ENCODE results near the gene ARHGEF39.
"Not testable (repeated sequence)": the region's sequence is repeated elsewhere in the genome, so short reads cannot be mapped to it uniquely, and the experiment has no call there.

The ARHGEF39 gene

DNA sequence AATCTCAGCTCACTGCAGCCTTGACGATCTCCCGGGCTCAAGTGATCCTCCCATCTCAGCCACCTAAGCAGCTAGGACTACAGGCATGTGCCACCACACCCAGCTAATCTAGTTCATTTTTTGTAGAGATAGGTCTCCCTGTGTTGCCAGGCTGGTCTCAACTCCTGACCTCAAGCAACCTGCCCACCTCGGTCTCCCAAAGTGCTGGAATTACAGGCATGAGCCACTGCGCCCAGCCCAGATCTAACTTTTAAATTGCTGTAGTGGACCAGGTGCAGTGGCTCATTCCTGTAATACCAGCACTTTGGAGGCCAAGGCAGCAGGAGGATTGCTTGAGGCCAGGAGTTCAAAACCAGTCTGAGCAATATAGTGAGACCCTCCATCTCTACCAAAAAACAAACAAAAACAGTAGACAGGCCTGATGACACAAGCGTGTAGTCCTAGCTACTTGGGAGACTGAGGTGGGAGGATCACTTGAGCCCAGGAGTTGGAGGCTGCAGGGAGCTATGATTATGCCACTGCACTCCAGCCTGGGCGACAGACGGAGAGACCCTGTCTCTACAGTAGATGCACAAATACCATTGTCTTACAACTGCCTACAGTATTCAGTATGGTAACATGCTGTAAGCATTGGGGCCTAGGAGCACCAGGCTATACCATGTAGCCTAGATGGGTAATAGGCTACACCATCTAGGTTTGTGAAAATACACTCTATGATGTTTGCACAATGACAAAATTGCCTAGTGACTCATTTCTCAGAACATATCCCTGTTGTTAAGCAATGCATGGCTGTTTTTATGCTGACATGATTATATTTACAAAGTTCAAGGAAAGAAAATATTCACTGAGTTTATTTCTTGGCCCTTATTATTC lies 12.8 kb downstream of the ARHGEF39 start:
- DNase-seq (ENCODE audit: low read depth in 2 of 2), result no peak

DNA sequence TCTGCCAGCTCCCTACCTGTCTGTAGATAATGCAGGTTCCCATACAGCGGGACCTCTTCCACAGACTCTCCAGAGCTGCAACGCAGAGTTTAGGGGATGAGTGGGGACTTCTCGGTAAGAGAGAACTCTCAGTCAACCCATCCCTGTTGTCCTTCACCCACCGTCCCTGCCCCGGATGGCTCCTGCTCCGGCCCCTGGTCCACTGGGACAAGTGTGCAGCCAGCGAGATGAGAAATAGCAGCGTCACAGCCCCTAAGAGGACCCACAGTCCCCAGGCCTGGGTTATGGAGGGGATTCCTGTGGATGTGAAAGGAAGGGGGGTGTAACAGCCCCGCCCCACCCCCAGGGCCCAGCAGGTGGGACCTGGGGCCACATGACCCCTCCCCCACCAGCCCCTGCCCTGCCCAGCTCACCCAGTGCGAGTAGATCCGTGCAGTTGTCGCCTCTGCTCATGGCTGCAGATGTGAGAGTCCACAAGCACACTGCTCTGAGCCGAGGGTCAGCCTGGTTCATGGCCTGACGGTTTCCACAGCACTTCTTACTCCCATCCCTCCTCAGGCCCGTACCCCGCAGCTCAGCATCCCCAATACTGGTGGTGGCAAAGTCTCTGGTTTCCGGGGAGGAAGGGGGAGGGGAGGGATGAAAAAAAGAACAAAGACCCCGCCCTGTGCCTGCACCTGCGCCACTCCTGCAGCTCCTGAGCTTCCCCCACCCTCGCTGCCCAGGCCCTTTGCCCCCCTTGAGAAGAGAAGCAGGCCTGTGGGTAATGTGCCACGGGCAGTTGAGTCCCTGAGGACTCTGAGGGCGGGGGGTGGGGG lies 14.4 kb downstream of the ARHGEF39 start, which contains the start of gene SIT1:
TSS of gene SIT1 (minus strand) at position 591 of the 818 bp plus-strand sequence. CDS start at position 513, 78 bp downstream.
- no peak for DNase-seq (ENCODE audit: low read depth in 2 of 2)

DNA sequence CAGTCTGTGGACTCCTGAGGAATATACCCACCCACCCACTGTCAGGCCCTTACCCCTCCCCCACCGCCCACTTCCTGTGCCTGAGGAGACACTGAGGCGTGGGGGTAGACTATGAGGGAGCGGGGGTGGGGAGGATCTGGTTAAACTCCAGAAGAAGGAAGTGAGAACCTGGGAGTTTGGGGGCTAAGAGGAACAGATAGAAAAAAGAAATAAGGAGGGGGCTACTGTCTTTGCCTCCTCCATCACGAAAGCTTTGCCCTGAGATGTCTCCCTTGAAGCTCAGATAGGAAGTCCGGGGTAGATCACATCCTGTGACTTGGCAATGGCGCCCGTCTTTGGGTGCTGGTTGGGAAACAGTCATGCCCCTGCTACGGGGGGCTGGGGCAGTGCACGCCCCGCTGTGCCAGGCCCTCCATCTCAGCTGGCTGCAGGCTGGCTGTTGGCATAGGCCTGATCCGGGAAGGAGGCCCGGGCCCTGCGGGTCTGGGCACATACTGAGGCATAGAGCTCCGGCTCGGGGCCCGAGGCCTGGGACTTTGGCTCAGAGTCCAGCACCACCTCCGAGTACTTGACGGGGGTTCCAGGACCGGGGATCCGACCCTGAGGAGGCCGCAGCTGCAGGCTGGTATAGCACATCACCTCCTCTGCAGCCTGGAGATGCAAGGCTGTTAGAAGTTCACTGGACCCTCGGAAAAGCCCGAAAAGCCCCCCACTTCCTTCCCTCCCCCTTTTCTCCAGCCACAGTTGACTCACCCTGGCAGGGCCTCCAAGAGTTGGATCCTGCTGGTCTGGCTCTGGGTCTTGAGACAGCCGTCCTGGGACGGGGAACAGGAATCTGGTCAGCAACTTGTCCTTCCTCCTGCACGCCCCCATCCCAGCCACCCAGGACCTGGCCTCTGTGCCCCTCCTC lies 15.3 kb downstream of the ARHGEF39 start:
- peak in 1 of 2 donors; percentile 40 for DNase-seq (ENCODE audit: low read depth in 2 of 2)

DNA sequence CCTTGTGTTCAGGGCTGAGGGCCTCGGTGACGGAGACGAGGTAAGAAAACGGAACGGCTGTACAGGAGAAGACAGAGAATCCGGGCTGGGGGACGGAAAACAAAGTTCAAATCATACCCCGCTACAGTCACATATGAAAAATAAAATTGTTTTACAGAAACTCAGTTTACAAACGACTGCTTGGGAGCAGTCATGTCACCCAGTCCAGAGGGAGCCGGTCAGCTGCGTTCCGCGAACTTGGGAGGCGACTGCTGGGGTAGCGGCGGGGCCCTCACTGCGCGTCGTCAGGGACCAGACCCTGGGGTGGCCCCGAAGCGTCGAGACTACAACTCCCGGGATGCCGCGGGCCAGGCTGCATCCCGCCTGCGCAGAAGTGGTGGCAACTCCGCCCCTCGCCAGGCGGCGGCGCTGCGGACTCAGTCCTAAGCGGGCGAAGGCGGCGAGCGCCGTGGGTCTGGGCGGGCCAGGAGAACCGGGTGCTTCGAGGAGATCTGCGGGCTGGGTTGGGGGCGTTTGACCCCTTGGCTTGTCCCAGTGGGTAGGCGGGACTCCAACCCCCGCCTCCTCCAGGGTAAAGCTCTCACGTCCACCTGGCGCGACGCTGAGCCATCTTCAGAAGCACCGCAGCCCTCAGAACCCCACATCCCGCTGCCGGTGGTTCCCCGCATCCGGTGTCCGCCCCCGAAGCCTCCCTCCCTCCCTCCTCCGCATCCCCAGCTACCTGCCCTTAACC lies 18.3 kb downstream of the ARHGEF39 start:
- DNase-seq (ENCODE audit: low read depth in 2 of 2), result peak; percentile 86 to 89

DNA sequence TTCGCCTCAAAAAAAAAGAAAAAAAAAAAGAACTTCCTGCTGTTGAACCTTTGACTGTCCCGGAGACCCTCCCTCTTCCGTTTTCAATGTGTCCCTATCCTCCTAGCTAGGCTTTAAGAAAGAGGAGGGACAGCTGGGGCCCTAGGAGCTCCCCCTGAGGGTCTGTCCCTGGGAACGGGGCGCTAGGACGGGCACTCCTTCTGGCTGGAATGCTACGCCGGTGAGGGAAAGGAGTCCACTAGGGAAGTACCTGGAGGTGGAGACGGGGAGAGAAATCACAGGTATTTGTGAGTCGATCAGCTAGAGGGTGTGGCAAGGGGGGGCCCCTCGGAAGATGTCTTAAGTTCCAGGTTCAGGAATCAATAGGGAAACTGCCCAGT lies 18.9 kb downstream of the ARHGEF39 start:
- DNase-seq (ENCODE audit: low read depth in 2 of 2), result no peak

DNA sequence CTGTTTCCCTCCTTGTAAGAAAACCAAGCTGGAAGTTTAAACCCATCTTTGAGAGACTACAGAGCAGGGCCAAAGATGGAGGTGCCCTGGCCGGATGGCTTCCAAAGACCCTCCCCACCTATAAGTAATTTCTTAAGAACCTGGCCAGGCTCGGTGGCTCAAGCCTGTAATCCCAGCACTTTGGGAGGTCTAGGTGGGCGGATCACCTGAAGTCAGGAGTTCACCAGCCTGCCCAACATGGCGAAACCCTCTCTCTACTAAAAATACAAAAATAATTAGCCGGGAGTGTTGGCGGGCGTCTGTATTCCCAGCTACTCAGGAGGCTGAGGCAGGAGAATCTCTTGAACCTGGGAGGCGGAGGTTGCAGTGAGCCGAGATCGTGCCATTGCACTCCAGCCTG lies 19.3 kb downstream of the ARHGEF39 start:
- DNase-seq (ENCODE audit: low read depth in 2 of 2), result not testable (repeated sequence)

DNA sequence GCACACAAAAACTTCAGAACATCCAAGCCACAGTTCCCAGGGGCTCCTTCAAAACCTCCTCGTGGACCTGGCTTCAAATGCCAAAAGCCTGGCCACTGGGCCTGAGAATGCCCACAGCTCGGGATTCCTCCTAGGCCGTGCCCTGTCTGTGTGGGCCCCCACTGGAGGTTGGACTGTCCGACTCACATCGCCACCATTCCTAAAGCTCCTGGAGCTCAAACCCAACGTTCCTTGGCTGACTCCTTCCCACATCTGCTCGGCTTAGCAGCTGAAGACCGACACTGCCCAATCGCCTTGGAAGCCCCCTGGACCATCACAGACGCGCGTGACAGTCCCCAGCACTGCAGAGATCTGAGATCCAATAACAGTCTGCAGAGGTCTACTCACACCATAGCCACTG lies 21.9 kb downstream of the ARHGEF39 start:
- DNase-seq (ENCODE audit: low read depth in 2 of 2), result no peak

DNA sequence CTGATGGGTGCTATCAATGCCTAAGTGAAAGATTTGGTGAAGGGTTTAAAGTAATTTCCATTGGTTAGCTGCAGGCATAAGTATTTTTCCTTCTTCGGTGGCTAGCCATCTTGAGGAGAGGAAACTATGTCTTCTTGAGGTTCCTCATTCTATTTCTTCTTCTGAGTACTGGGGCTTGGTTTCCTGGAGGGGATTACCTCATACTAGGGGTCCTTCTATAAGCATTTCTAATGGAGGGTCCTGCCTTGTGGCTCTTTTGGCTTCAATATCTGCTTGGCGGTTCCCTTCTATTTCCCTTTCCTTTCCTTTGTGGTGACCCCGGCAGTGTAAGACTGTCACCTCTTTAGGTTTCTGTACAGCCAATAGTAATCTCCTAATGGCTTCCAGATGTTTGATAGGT lies 23.5 kb downstream of the ARHGEF39 start:
- DNase-seq (ENCODE audit: low read depth in 2 of 2), result not testable (repeated sequence)

DNA sequence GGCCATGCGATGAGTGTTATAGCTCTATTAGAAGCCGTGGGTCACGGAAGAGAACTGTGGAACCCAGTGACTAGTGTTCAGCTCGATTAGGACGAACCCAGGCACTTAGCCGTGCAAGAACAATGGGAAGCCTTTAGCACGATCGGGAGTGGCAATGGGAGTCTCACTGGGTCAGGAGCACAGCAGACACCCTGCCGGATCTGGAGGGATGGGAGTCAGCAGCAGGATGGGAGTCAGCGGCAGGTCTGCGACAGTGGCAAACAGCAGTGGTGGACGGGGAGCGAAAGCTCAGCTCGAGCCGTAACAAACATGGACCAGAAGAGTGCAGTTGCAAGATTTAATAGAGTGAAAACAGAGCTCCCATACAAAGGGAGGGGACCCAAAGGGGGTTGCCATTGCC lies 24.6 kb downstream of the ARHGEF39 start:
- DNase-seq (ENCODE audit: low read depth in 2 of 2), result not testable (repeated sequence)

DNA sequence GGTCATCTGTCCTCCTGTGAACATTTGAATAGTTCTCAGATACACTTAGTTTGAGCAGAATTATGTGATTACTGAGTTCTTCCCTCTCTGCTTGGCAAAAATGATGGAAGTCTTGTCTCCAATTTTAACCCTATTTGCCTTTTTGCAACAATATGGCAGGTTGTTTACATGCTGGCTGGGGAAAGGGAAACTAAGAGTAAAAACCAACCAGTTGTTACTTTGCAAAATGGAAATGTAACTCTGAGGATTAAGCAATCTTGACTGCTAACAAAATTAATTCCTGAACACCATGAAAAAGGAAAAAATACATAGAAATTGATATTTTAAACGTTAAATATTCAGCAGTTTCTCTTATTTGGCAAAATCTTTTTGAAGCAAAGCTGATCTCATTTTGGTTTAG lies 25.4 kb downstream of the ARHGEF39 start:
- no peak for DNase-seq (ENCODE audit: low read depth in 2 of 2)

DNA sequence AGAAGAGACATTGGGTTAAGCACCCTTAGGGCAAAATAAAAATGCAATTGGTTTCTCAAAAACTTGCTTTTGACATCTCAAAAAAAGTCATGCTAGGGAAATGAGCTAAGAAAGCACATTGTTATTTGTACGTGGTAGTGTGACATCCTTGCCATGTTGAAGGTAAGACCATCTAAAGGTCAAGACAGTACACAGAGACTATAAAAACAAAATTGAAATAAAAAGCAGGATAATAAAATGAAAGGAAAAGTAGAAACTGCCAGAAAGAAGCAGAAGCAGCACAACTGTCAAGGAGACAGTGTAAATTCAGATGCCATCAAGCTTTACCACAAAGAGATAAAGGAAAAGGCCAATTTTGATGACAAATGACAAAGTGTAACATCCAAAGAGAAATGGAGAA lies 25.8 kb downstream of the ARHGEF39 start:
- not testable (repeated sequence) for DNase-seq (ENCODE audit: low read depth in 2 of 2)

DNA sequence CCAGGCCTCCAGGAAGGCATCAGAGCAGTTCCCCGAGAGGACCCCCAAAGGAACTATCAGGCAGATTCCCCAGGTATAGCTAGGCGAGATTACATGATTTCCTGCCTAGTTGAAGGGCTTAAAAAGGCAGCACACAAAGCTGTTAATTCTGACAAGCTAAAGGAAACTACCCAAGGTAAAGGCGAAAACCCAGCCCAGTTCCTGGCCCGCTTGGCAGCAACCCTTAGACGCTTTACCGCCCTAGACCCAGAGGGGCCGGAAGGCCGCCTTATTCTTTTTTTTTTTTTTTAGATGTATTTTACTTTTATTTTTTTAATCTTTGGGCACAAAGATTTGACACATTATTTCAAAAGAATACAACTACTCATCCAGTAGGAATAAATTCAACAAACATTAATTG lies 26.2 kb downstream of the ARHGEF39 start:
- DNase-seq (ENCODE audit: low read depth in 2 of 2), result not testable (repeated sequence)

DNA sequence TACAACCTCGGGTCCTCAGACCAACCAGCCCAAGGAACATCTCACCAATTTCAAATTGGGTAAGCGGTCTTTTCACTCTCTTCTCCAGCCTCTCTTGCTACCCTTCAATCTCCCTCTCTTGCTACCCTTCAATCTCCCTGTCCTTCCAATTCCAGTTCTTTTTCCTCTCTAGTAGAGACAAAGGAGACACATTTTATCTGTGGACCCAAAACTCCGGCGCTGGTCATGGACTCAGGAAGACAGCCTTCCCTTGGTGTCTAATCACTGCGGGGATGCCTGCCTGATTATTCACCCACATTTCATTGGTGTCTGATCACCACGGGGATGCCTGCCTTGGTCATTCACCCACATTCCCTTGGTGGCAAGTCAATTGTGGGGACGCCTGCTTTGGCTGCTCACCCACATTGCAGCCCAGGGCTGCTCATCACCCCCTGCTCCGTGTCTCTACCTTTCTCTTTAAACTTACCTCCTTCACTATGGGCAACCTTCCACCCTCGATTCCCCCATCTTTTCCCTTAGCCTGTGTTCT lies 27.5 kb downstream of the ARHGEF39 start:
- not testable (repeated sequence) for DNase-seq (ENCODE audit: low read depth in 2 of 2)

DNA sequence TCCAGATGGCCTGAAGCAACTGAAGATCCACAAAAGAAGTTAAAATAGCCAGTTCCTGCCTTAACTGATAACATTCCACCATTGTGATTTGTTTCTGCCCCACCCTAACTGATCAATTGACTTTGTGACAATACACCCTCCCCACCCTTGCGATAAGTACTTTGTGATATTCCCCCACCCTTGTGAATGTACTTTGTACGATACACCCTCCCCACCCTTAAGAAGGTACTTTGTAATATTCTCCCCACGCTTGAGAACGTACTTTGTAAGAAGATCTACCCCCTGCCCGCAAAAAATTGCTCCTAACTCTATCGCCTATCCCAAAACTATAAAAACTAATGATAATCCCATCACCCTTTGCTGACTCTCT lies 28.1 kb downstream of the ARHGEF39 start:
- DNase-seq (ENCODE audit: low read depth in 2 of 2), result not testable (repeated sequence)

DNA sequence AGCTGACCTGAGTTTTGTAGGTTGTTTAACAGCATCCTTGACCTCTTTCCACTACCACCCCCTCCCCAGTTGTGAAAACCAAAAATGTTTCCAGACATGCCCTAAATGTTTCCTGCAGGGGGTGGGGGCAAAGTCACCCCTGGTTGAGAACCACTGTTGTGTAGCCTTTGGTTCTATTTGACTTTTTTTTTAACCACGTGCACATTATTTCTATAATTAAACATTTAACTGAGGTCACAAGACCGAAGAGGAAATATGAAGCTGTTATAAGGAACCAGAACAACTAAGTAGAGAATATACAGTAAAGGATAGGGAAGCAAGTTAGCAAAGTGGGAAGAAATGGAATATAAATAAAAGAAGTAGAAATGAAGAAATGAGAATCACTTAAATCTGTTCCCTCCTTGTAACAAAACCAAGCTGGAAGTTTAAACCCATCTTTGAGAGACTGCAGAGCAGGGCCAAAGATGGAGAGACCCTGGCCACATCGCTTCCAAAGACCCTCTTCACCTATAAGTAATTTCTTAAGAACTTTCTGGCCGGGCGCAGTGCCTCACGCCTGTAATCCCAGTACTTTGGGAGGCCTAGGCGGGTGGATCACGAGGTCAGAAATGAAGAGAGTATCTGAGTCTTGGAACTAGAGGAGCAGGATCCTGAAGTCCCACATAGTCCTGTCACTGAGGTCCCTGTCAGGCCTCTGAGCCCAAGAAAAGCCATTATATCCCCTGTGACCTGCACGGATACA lies 28.7 kb downstream of the ARHGEF39 start:
- no peak for DNase-seq (ENCODE audit: low read depth in 2 of 2)

DNA sequence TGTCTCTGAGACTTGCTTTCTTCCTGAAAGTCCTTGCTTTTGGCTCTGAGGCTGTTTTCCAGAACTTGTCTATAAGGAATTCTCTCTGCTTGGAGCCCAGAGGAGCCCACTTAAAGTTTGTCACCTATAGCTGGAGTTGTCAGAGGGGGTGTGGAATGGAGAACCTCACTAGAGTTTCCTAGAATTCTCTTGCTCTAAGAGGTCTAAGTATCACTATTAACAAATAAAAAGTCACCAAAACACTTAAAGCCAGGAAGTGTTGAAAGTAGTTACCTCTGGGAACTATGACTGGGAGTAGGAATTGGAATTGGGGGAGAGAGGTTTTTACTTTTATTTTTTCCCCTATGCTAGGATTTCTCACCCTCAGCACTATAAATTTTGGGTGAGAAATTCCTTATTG lies 29.3 kb downstream of the ARHGEF39 start:
- DNase-seq (ENCODE audit: low read depth in 2 of 2), result no peak

DNA sequence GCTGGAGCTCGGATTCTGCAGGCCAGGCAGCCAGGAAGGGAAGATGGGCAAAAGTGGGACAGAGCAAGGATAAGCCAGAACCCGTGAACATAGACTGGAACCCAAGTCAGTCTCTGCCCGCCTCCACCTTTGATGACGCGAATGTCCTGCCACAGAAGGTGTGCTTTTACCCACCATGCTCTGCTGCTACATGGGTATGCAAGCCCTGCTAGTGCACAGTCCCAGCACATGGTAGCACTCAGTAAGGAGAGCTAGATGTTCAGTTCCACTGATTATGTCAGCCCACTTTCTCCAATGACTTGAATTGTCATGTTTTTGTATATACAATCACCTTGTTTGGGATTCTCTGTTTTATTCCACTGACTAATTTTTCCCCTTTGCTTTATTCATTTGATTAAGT lies 35.4 kb downstream of the ARHGEF39 start:
- no peak for DNase-seq (ENCODE audit: low read depth in 2 of 2)

DNA sequence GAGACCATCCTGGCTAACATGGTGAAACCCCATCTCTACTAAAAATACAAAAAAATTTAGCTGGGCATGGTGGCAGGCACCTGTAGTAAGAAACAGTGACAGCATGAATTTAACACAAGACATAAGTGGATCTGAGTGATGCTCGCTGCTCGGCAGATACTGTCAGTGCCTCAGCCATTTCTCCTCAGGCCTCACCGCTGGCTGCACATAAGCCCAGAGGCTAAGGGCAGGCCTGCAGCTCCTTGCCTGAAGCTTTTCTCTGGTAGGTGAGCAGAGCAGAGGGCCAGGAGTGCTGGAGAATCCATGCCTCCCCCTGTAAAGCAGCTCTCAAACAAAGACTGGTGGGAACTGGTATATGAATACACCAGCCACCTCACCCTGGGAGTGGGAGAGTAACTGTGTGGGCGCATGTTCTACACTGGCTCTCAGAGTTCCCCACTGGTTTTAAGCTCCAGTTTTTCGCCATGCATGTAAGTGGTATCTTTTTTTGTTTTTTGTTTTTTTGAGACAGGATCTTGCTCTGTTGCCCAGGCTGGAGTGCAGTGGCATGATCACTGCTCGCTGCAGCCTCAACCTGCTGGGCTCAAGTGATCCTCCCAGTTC lies 36.5 kb downstream of the ARHGEF39 start:
- no peak for DNase-seq (ENCODE audit: low read depth in 2 of 2)

DNA sequence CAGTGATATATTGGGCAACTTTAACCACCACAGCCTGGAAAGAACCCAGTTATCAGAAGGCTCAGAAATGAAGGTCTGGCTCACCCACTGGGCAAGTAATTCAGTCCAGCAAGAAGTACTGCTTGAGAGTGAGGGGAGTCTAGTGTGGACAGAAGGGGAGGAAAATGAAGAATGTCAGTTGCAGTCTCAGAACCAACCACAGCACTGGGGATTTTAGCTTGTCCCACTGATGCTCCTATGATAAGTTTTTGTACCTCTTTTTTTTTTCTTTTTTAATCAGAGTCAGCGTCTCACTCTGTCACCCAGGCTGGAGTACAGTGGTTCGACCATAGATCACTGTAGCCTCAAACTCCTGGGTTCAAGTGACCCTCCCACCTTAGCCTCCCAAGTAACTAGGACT lies 37.4 kb downstream of the ARHGEF39 start:
- DNase-seq (ENCODE audit: low read depth in 2 of 2), result no peak

DNA sequence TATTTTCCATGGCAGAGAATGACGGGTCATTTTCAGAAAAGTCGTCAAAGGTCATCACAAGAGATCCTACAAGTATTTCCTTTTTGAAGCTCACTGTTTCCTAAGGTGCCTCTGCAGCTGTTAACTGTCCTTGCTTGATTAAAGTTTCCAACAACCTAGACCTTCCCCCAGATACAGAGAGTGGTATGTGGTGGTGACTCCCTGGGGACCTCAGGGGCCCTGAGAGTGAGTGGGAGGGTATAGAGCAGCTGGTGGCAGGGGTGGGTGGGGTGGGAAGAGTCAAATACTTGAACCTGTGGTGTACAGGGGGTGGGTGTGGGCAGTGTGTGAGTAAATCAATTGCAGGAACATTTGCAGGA lies 45.2 kb downstream of the ARHGEF39 start:
- DNase-seq (ENCODE audit: low read depth in 2 of 2), result no peak

Data from stimulated activated CD4-positive, alpha-beta T cell treated with anti-CD3 and anti-CD28 coated beads, Interleukin-1b, Interleukin-23, amount 100 ng/mL, for 4 hours (primary cell).